T-cell (primary cell): Measurements from ENCODE around the gene INPP5J. TPM values are rescaled to one million over a fixed set of nuclear protein-coding genes. Genes with fewer than 3 reads are reported as not detected.

ENCODE experiments used
- ATAC-seq, 4 experiments: fragments of 200-7000 bp in 3 of 4; fragments of 150-1000 bp in 1 of 4; cut with Tn5 transposase; replicated peaks in 1 of 4; 1 replicate in 3 of 4; 2 replicates in 1 of 4; pipeline ENCODE4 v1.10.0; 2021; ENCODE audit warnings: moderate library complexity in 3 of 4, mild to moderate bottlenecking in 2 of 4, moderate number of reproducible peaks in 1 of 4
- CTCF ChIA-PET, 2 donors: fragments of 300-600 bp; sonication (Branson Sonifier 250); formaldehyde crosslinking; loops; one replicate each; lab custom pipeline; 2022; ENCODE audit warnings: antibody characterized with exemption in 2 of 2; lab: Charles Lee
- POLR2A ChIA-PET, 2 donors: fragments of 300-600 bp; sonication (Branson Sonifier 250); formaldehyde crosslinking; loops; one replicate each; lab custom pipeline; 2022; ENCODE audit warnings: antibody characterized with exemption in 2 of 2; lab: Charles Lee
- DNase-seq, 35 experiments: peaks; one replicate each; pipeline versions ENCODE4 v3.0.0 to v3.0.0-alpha.2; 2013 to 2023
- H3K27ac ChIP-seq: one replicate; pipeline ENCODE4 v1.5.1; 2013; ENCODE audit warnings: low read length
- H3K27me3 ChIP-seq, 2 experiments: replicated peaks in 1 of 2; 1 replicate in 1 of 2; 2 replicates in 1 of 2; pipeline versions ENCODE4 v1.6.1 to v1.7.0; 2013; ENCODE audit warnings: low read length in 1 of 2, mixed read lengths in 1 of 2; ENCODE audit not compliant: control insufficient read depth in 2 of 2, insufficient read depth in 2 of 2; ENCODE audit errors: extremely low read depth in 1 of 2
- H3K36me3 ChIP-seq, 2 donors: 1 replicate in 1 of 2; 2 replicates in 1 of 2; pipeline versions ENCODE4 v1.6.1 to v1.7.0; 2013; ENCODE audit warnings: low read length in 1 of 2; ENCODE audit not compliant: control insufficient read depth in 2 of 2, insufficient read depth in 1 of 2; ENCODE audit errors: extremely low read depth in 1 of 2
- H3K4me1 ChIP-seq, 2 experiments: 1 replicate in 1 of 2; 2 replicates in 1 of 2; pipeline versions ENCODE4 v1.6.1 to v1.7.0; 2013; ENCODE audit warnings: low read length in 2 of 2, mixed read lengths in 1 of 2; ENCODE audit not compliant: insufficient read depth in 2 of 2, control insufficient read depth in 1 of 2; ENCODE audit errors: extremely low read depth in 1 of 2
- H3K4me3 ChIP-seq, 2 donors: 1 replicate in 1 of 2; 2 replicates in 1 of 2; pipeline versions ENCODE4 v1.5.1 to v1.7.0; 2013; ENCODE audit warnings: mild to moderate bottlenecking in 2 of 2, low read length in 1 of 2, moderate library complexity in 1 of 2; ENCODE audit not compliant: control insufficient read depth in 1 of 2; ENCODE audit errors: extremely low read depth in 1 of 2
- H3K9me3 ChIP-seq: 2 replicates; pipeline ENCODE4 v1.7.0; 2013
- H3K27ac Mint-ChIP-seq, 2 donors: one replicate each; pipeline ENCODE4 v1.8.0; 2020 to 2021; ENCODE audit warnings: mild to moderate bottlenecking in 2 of 2, mixed read lengths in 2 of 2
- H3K27me3 Mint-ChIP-seq, 2 donors: one replicate each; pipeline ENCODE4 v1.8.0; 2021 to 2022; ENCODE audit warnings: mixed read lengths in 2 of 2
- H3K36me3 Mint-ChIP-seq: one replicate; pipeline ENCODE4 v1.8.0; 2021; ENCODE audit warnings: mixed read lengths
- H3K4me1 Mint-ChIP-seq, 3 donors: one replicate each; pipeline ENCODE4 v1.8.0; 2020 to 2022; ENCODE audit warnings: mixed read lengths in 3 of 3, mild to moderate bottlenecking in 1 of 3
- H3K4me3 Mint-ChIP-seq, 3 donors: one replicate each; pipeline ENCODE4 v1.8.0; 2020 to 2022; ENCODE audit warnings: mild to moderate bottlenecking in 3 of 3, mixed read lengths in 3 of 3, moderate library complexity in 3 of 3
- H3K9me3 Mint-ChIP-seq, 3 donors: one replicate each; pipeline ENCODE4 v1.8.0; 2020 to 2022; ENCODE audit warnings: mixed read lengths in 3 of 3
- WGBS: methylation state at CpG from one replicate; pipeline ENCODE4 v1.1.5; 2013; ENCODE audit warnings: missing lambda C conversion rate; ENCODE audit not compliant: insufficient coverage; 5-methylcytosine and 5-hydroxymethylcytosine counted together
- total RNA-seq, 35 experiments: library from RNA in 6 of 35; stranded (reverse) in 6 of 35; fragments of 120-200 nt in 1 of 35; gene quantifications; one replicate each; pipeline versions ENCODE4 v1.2.1 to v1.2.4 and lab custom pipeline; 2013 to 2026

INPP5J gene
- total RNA-seq, 5 donors from 2014 or later (not counting 1 experiment from before 2014, with no cell fraction given), result 0.23 to 1.1 (median 0.35) TPM

DNA sequence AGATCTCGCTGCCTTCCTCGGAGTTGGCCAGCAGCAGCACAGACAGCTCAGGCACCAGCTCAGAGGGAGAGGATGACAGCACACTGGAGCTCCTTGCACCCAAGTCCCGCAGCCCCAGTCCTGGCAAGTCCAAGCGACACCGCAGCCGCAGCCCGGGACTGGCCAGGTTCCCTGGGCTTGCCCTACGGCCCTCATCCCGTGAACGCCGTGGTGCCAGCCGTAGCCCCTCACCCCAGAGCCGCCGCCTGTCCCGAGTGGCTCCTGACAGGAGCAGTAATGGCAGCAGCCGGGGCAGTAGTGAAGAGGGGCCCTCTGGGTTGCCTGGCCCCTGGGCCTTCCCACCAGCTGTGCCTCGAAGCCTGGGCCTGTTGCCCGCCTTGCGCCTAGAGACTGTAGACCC, 11.1 kb downstream of the INPP5J start:
- DNase-seq (no peak), ATAC-seq (no peak)
- Histone ChIP-seq H3K27me3 (peaks cover 0 to 10% of the 10 kb centered on the region in 2 experiments), H3K4me3 (no peak overlapping the region), H3K27ac (no peak overlapping the region), H3K36me3 (no peaks in the 10 kb centered on the region), H3K4me1 (no peaks in the 10 kb centered on the region), H3K9me3 (no peaks in the 10 kb centered on the region)
- ChIA-PET CTCF (no interaction called here), POLR2A (no interaction called here)
- WGBS, result 91% methylated on average over 16 of the region's 19 CpGs
- no peak overlapping the region for H3K27ac Mint-ChIP-seq
- no peaks in the 10 kb centered on the region for H3K9me3 Mint-ChIP-seq
- H3K27me3 Mint-ChIP-seq, result peaks cover 0 to 6% of the 10 kb centered on the region in 2 donors
- no peaks in the 10 kb centered on the region for H3K36me3 Mint-ChIP-seq
- H3K4me3 Mint-ChIP-seq, result no peak overlapping the region
- no peaks in the 10 kb centered on the region for H3K4me1 Mint-ChIP-seq

DNA sequence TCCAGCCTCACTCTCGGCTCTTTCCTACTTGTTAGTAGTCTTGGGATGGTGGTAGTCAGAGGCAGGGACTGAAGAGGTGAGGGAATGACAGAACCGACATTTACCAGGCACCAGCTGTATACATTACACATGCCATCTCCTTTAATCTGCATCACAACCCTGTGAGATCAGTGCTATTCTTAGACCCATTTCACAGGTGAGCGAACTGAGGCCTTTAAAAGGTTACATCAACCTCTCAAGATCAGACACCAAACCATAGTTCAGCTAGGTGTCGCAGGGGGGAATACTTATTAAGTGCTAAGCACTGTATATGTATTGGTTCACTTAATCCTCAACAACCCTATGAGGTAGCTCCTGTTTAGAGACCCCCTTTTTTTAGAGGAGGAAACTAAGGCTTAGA, 11.9 kb downstream of the INPP5J start:
- Mint-ChIP-seq H3K4me1 (no peaks in the 10 kb centered on the region), H3K36me3 (no peaks in the 10 kb centered on the region), H3K4me3 (no peak overlapping the region), H3K27me3 (peaks cover 1 to 6% of the 10 kb centered on the region in 2 donors), H3K27ac (no peak overlapping the region), H3K9me3 (no peaks in the 10 kb centered on the region)
- DNase-seq (no peak), ATAC-seq (no peak)
- Histone ChIP-seq H3K9me3 (no peaks in the 10 kb centered on the region), H3K4me3 (no peak overlapping the region), H3K27me3 (peaks cover 0 to 18% of the 10 kb centered on the region in 2 experiments), H3K4me1 (no peaks in the 10 kb centered on the region), H3K36me3 (no peaks in the 10 kb centered on the region), H3K27ac (no peak overlapping the region)
- ChIA-PET CTCF (no interaction called here), POLR2A (interaction anchor here in 1 of 2 donors (0.7 kb wide), 1 partner anchor 1593 kb away, joined by 3 read pairs; no protein-coding TSS in a partner anchor)
- no CpG with 5 or more reads among the region's 4 CpGs for WGBS

DNA sequence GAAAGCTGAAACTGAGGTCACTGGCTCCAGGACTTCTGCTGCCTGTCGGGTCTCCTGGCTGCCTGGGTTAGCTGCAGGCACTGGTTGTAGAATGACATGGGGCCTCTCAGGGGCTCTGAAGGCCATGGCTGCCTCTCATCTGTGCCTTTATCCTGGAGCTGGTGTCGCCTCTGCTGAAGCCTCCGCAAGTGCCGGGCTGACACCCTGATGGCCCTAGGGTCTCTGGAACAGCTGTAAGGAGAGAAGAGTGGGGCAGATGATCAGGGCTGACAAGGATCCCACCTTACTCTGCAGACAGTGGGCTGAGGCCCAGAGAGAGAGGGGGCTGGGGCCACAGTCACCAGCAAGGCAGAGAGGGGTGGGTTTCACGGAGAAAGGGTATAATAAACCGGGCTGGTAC, 12.9 kb downstream of the INPP5J start:
- Histone ChIP-seq H3K4me3 (no peak overlapping the region), H3K27me3 (peaks cover 0 to 24% of the 10 kb centered on the region in 2 experiments), H3K36me3 (no peaks in the 10 kb centered on the region), H3K9me3 (no peaks in the 10 kb centered on the region), H3K27ac (no peak overlapping the region), H3K4me1 (no peaks in the 10 kb centered on the region)
- DNase-seq (no peak), ATAC-seq (no peak)
- Mint-ChIP-seq H3K27ac (no peak overlapping the region), H3K27me3 (peaks cover 4 to 8% of the 10 kb centered on the region in 2 donors), H3K4me3 (no peak overlapping the region), H3K36me3 (no peaks in the 10 kb centered on the region), H3K4me1 (no peaks in the 10 kb centered on the region), H3K9me3 (no peaks in the 10 kb centered on the region)
- POLR2A ChIA-PET, result no interaction called here
- CTCF ChIA-PET, result no interaction called here
- 93% methylated on average over 6 of the region's 6 CpGs for WGBS

DNA sequence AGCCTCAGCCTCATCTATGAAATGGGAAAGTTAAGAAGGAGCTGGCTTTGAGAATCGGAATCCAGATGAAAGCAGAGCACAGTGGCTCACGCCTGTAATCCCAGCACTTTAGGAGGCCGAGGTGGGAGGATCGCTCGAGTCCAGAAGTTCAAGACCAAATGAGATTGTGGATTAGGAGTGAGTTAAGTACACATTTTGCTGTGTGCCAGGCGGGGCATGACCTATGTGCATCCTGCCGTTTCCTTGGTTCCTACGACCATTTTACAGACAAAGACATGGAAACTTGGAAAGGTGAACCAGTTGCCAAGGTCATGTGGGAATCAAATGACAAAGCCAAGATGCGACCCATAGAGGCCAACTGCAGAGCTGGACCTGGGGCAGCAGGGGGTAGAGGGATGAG, 13.4 kb downstream of the INPP5J start:
- peaks cover 4 to 8% of the 10 kb centered on the region in 2 donors for H3K27me3 Mint-ChIP-seq
- no peaks in the 10 kb centered on the region for H3K4me1 Mint-ChIP-seq
- Histone ChIP-seq H3K4me1 (no peaks in the 10 kb centered on the region), H3K27ac (no peak overlapping the region), H3K27me3 (peaks cover 0 to 24% of the 10 kb centered on the region in 2 experiments), H3K36me3 (no peaks in the 10 kb centered on the region), H3K4me3 (no peak overlapping the region), H3K9me3 (no peaks in the 10 kb centered on the region)
- DNase-seq (no peak), ATAC-seq (no peak)
- WGBS, result 85% methylated on average over 4 of the region's 9 CpGs
- H3K9me3 Mint-ChIP-seq, result no peaks in the 10 kb centered on the region
- POLR2A ChIA-PET, result no interaction called here
- no peak overlapping the region for H3K27ac Mint-ChIP-seq
- H3K4me3 Mint-ChIP-seq, result no peak overlapping the region
- CTCF ChIA-PET, result no interaction called here
- no peaks in the 10 kb centered on the region for H3K36me3 Mint-ChIP-seq

DNA sequence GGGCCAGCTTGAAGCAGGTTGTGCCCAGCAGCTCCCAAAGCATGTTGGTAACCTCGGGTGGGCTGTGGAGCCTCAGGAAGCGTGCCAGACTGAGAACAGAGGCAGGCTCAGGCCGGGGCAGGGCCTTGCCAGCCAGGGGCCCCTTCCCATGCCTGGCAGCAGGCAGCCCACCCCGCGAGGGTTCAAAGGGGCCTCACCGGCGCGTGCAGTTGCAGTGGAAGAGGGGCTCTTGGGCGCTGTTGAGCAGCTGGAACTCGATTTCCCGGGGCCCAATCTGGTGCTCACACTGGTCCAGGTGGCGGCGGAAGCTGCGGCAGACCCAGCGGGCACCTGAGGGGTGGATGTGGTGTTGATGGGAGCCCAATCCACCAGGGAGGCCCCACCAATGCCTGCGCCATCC, 13.9 kb downstream of the INPP5J start:
- Mint-ChIP-seq H3K4me3 (no peak overlapping the region), H3K27me3 (peaks cover 4 to 8% of the 10 kb centered on the region in 2 donors), H3K4me1 (no peaks in the 10 kb centered on the region), H3K9me3 (no peaks in the 10 kb centered on the region), H3K27ac (no peak overlapping the region), H3K36me3 (no peaks in the 10 kb centered on the region)
- Histone ChIP-seq H3K27me3 (peaks cover 0 to 24% of the 10 kb centered on the region in 2 experiments), H3K27ac (no peak overlapping the region), H3K9me3 (no peaks in the 10 kb centered on the region), H3K4me1 (no peaks in the 10 kb centered on the region), H3K36me3 (no peaks in the 10 kb centered on the region), H3K4me3 (no peak overlapping the region)
- ChIA-PET POLR2A (no interaction called here), CTCF (no interaction called here)
- 92% methylated on average over 8 of the region's 16 CpGs for WGBS
- ATAC-seq (no peak), DNase-seq (no peak)

DNA sequence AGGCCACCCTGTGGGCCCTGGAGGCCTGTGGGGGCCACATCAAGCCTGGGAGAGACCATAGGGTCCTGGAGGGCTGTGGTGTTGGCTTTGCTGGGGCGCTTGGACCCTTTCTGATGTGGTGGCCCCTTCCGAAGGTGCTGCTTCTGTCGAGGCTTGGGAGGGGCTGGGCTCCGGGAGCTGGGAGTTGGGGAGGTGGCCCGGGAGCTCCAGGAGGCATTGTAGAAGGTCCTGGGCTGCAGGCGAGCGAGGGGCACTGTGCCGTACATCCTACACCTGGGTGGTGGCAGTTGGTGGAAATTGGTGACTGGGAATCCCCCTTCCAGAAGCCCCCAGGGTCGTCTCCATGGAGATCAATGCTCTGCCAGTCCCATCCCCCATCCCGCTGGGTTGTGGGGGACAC, 15.0 kb downstream of the INPP5J start:
- peaks cover 0 to 24% of the 10 kb centered on the region in 2 experiments for H3K27me3 ChIP-seq
- no peaks in the 10 kb centered on the region for H3K9me3 Mint-ChIP-seq
- H3K4me3 Mint-ChIP-seq, result no peak overlapping the region
- H3K27ac Mint-ChIP-seq, result no peak overlapping the region
- H3K4me1 Mint-ChIP-seq, result no peaks in the 10 kb centered on the region
- H3K36me3 Mint-ChIP-seq, result no peaks in the 10 kb centered on the region
- H3K36me3 ChIP-seq, result no peaks in the 10 kb centered on the region
- POLR2A ChIA-PET, result no interaction called here
- H3K9me3 ChIP-seq, result no peaks in the 10 kb centered on the region
- 67% methylated on average over 2 of the region's 10 CpGs for WGBS
- CTCF ChIA-PET, result no interaction called here
- no peak overlapping the region for H3K4me3 ChIP-seq
- no peaks in the 10 kb centered on the region for H3K4me1 ChIP-seq
- H3K27ac ChIP-seq, result no peak overlapping the region
- DNase-seq (no peak), ATAC-seq (no peak)
- H3K27me3 Mint-ChIP-seq, result peaks cover 4 to 8% of the 10 kb centered on the region in 2 donors

DNA sequence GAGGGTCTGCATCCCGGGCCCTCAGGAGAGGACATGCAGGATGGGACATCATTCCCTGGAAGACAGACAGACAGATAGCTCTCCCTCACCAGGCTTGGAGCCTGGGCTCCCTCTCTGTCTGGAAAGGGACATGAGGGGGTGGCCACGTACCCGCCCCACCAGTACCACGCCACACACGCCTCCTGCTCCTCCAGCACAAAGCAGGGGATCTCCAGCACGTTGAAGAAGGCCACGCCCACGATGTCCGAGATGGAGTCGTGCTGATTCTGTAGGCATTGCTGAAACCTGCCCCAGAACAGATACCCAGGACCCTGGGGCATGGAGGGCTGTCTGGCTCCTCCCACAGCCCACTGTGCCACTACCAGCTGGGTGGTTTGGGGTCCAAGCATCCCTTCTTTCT, 15.4 kb downstream of the INPP5J start:
- no peak for DNase-seq
- Mint-ChIP-seq H3K36me3 (no peaks in the 10 kb centered on the region), H3K4me1 (no peaks in the 10 kb centered on the region), H3K4me3 (no peak overlapping the region), H3K27me3 (peaks cover 4 to 8% of the 10 kb centered on the region in 2 donors), H3K9me3 (no peaks in the 10 kb centered on the region), H3K27ac (no peak overlapping the region)
- no peak for ATAC-seq
- Histone ChIP-seq H3K27ac (no peak overlapping the region), H3K36me3 (no peaks in the 10 kb centered on the region), H3K27me3 (peaks cover 0 to 24% of the 10 kb centered on the region in 2 experiments), H3K4me3 (no peak overlapping the region), H3K4me1 (no peaks in the 10 kb centered on the region), H3K9me3 (no peaks in the 10 kb centered on the region)
- ChIA-PET CTCF (interaction anchor here in 1 of 2 donors (0.5 kb wide), 1 partner anchor 185 kb away, joined by 7 read pairs; no protein-coding TSS in a partner anchor), POLR2A (no interaction called here)
- 69% methylated on average over 6 of the region's 10 CpGs for WGBS
